Astrocyte of the hippocampus (primary cell): Measurements from ENCODE around the gene ZNF804A.

Experiments
- DNase-seq: peaks from one replicate; pipeline ENCODE4 v3.0.0; 2011; ENCODE audit warnings: low read depth, low spot score

The ZNF804A gene

GRCh38 chr2:184610891-184611290 lies 12.6 kb downstream of the ZNF804A start:
- no peak for DNase-seq

GRCh38 chr2:184611361-184612085 lies 13.2 kb downstream of the ZNF804A start:
- peak; percentile 37 for DNase-seq

GRCh38 chr2:184620367-184620766 lies 22.0 kb downstream of the ZNF804A start:
- no peak for DNase-seq

- DNase-seq: no peak
Measured at GRCh38 chr2:184624311-184624710, 26.0 kb downstream of the ZNF804A start.

DNA sequence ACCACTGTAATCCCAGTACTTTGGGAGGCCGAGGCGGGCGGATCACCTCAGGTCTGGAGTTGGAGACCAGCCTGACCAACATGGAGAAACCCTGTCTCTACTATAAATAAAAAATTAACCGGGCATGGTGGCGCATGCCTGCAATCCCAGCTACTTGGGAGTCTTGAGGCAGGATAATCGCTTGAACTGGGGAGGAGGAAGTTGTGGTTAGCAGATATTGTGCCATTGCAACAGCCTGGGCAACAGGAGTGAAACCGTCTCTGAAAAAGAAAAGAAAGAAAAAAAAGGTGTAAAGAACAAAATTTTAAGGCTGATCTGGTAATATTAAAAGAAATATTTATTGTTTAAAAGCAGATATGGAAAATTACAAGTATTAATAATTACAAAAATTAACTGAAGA lies 29.7 kb downstream of the ZNF804A start:
- no peak for DNase-seq

GRCh38 chr2:184633726-184634125 lies 35.4 kb downstream of the ZNF804A start:
- DNase-seq: no peak

DNA sequence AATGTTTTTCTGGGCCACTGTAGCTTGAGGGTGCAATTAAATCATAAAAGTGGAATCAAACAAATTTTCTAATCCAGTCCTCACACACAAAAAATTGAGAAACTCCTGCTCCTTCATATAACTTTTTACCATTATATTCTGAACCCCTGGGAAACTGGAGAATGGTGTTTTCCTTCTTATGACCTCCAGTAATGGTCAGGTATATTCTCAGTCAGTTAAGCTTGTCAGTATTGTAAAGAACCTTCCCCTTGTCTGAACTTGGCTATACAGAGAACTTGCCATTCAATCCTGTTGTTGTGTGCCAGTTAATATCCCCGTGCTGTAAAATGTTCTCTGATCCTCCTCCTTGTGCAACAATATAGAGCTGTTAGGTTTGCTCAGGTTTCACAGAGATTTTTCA lies 39.5 kb downstream of the ZNF804A start:
- DNase-seq: no peak

GRCh38 chr2:184644685-184645084 lies 46.4 kb downstream of the ZNF804A start:
- DNase-seq: peak; percentile 7

DNA sequence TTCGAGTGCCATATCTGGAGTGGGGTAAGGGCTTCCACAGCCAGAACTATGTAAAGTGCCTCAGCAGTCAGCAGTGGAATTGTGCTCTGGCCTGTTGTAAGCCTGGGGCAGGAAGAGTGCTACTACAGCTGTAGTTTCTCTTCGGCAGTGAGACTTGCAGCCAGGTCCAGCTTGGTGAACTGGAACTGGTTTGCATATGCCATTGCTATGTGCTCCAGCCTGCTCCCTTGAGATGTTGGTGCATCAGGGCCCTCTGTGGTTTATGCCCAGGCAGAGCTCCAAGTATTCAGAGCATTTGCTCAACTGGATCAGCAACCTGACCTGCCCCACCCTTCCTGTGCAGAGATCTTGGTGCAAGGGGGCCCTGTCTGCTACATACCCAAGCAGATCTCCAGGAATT lies 47.8 kb downstream of the ZNF804A start:
- DNase-seq: peak; percentile 72

DNA sequence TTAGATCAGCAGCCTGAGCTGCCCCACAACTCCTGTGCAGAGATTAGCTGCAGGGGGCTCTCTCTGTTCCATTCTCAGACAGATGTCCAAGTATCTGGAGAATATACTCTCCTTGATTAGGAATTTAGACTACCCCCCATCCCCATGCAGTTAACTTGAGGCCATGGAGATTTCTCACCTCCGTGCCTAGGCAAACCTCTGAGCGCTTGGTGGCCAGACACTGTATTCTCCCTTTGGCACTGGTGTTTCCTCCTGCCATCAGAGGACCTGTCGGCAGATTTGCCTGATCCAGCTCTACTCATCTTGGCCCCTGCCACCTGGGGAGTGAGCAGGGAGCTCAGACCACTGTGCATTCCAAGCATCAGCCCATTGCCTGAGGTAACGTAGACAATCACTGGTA lies 48.3 kb downstream of the ZNF804A start:
- DNase-seq: no peak

DNA sequence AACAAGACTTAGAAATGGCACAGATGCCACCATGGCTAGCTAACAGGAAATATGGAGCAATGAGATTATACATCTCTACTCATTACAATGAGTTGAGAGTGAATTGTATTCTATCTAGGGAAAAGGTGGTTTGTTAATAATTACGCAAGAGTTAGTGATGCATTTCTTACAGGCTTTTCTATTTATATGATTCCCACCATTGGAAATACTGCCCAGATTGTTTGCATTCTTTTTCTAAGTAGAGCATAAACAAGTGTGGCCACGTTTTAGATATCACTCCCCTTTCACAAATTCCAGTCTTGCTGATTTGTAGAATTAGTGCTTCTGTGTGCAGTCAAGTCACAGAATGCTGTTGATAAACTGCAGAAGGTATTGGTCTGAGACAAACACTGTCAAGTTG lies 56.6 kb downstream of the ZNF804A start:
- peak; percentile 56 for DNase-seq

DNA sequence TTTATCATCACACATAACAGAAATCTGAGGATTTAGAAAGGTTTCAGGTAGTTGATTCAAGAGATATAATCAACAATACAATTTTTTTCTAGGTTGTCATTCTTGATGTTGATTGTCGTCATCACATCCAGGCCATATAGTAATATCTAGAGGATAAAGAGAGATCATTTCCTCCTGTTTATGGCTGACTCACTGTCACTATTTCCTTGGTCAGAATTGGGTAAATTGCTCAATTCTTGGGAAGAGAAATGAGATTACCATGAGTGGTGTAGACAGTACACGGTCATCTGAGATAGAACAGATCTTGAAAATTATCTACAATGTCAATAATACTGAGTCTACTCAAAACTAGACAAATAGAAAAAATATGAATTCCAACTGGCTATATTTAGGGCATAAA lies 78.8 kb downstream of the ZNF804A start:
- DNase-seq: no peak

- no peak for DNase-seq
Measured at GRCh38 chr2:184679219-184680018, 81.1 kb downstream of the ZNF804A start.

- no peak for DNase-seq
Measured at GRCh38 chr2:184680825-184681224, 82.5 kb downstream of the ZNF804A start.

- no peak for DNase-seq
Measured at GRCh38 chr2:184681642-184682321, 83.5 kb downstream of the ZNF804A start.

DNA sequence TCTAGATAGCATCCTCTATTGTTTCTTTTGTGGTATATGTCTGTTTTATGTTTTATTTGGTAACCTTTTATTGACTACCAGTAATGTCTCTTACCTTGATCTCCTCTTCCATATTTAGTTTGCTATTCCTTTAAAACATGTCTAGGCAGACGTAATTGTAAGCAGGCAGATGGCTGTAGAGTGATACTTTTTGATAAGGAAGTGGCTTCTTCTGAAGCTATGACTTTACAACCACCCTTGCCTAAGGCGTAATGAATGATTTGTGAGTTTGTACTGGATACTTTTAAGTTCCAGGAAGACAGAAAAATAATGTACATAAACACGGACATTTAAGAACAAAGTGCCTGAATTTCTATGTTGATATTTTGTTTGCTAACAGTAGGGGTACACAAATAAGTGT lies 85.6 kb downstream of the ZNF804A start:
- DNase-seq: no peak

- DNase-seq: peak; percentile 28
Measured at GRCh38 chr2:184685999-184686841, 87.9 kb downstream of the ZNF804A start.

GRCh38 chr2:184689638-184690037 lies 91.3 kb downstream of the ZNF804A start:
- no peak for DNase-seq

- DNase-seq: peak; percentile 10
Measured at GRCh38 chr2:184692141-184692734, 93.9 kb downstream of the ZNF804A start.

GRCh38 chr2:184696644-184697043 lies 98.3 kb downstream of the ZNF804A start:
- no peak for DNase-seq

- DNase-seq: no peak
Measured at GRCh38 chr2:184698476-184698875, 100.1 kb downstream of the ZNF804A start.
